Liver (tissue), 9 donors: ENCODE results near the gene TSPAN8. TPM values are rescaled to one million over a fixed set of nuclear protein-coding genes. Genes with fewer than 3 reads are reported as not detected.

ENCODE experiments used
- DNase-seq: peaks from one replicate; pipeline ENCODE4 v3.0.0-alpha.2; 2017; ENCODE audit warnings: low spot score
- H3K27ac ChIP-seq, 2 donors: one replicate each; pipeline ENCODE4 v1.7.0; 2013; ENCODE audit warnings: inconsistent platforms in 2 of 2, low read length in 2 of 2, control low read depth in 1 of 2, low read depth in 1 of 2, mild to moderate bottlenecking in 1 of 2
- H3K27me3 ChIP-seq, 4 donors: one replicate each; pipeline versions ENCODE4 v1.6.1 to v1.7.0; 2013; ENCODE audit warnings: low read length in 3 of 4, inconsistent platforms in 1 of 4, mild to moderate bottlenecking in 1 of 4, moderate library complexity in 1 of 4; ENCODE audit not compliant: control insufficient read depth in 4 of 4, insufficient read depth in 4 of 4
- H3K36me3 ChIP-seq, 4 donors: one replicate each; pipeline versions ENCODE4 v1.6.1 to v1.7.0; 2013; ENCODE audit warnings: low read length in 3 of 4, mild to moderate bottlenecking in 3 of 4, low read depth in 1 of 4, moderate library complexity in 1 of 4; ENCODE audit not compliant: control insufficient read depth in 4 of 4, insufficient read depth in 3 of 4
- H3K4me1 ChIP-seq, 4 donors: one replicate each; pipeline versions ENCODE4 v1.6.1 to v1.7.0; 2013; ENCODE audit warnings: low read length in 3 of 4, mild to moderate bottlenecking in 3 of 4, moderate library complexity in 1 of 4; ENCODE audit not compliant: control insufficient read depth in 4 of 4, insufficient read depth in 4 of 4
- H3K4me3 ChIP-seq, 3 donors: one replicate each; pipeline versions ENCODE4 v1.6.1 to v1.7.0; 2013; ENCODE audit warnings: low read length in 3 of 3, control low read depth in 1 of 3, low read depth in 1 of 3, mild to moderate bottlenecking in 1 of 3
- H3K9ac ChIP-seq, 2 donors: one replicate each; pipeline ENCODE4 v1.7.0; 2013; ENCODE audit warnings: low read length in 2 of 2, mild to moderate bottlenecking in 2 of 2, moderate library complexity in 2 of 2, control low read depth in 1 of 2, low read depth in 1 of 2
- H3K9me3 ChIP-seq, 4 donors: one replicate each; pipeline versions ENCODE4 v1.6.1 to v1.7.0; 2013; ENCODE audit warnings: low read length in 3 of 4; ENCODE audit not compliant: control insufficient read depth in 4 of 4
- EGR1 ChIP-seq, 2 donors: IDR thresholded peaks; 2 replicates each; pipeline ENCODE4 v1.6.1; 2016 to 2018; ENCODE audit warnings: antibody characterized with exemption in 2 of 2, low read depth in 2 of 2
- FOXA1 ChIP-seq: IDR thresholded peaks from 2 replicates; pipeline ENCODE4 v1.6.1; 2016; ENCODE audit warnings: antibody characterized with exemption
- FOXA2 ChIP-seq: IDR thresholded peaks from 2 replicates; pipeline ENCODE4 v1.6.1; 2016; ENCODE audit warnings: antibody characterized with exemption
- GABPA ChIP-seq, 2 donors: IDR thresholded peaks in 1 of 2; conservative IDR thresholded peaks in 1 of 2; 2 replicates each; pipeline ENCODE4 v1.6.1; 2016; ENCODE audit warnings: antibody characterized with exemption in 2 of 2, mild to moderate bottlenecking in 1 of 2, moderate library complexity in 1 of 2
- HNF4A ChIP-seq, 2 donors: conservative IDR thresholded peaks; 2 replicates each; pipeline ENCODE4 v1.6.1; 2016; ENCODE audit warnings: antibody characterized with exemption in 2 of 2, mild to moderate bottlenecking in 2 of 2
- HNF4G ChIP-seq: IDR thresholded peaks from 2 replicates; pipeline ENCODE4 v1.6.1; 2016; ENCODE audit warnings: antibody characterized with exemption
- JUND ChIP-seq, 2 donors: IDR thresholded peaks; 2 replicates each; pipeline ENCODE4 v1.6.1; 2016; ENCODE audit warnings: antibody characterized with exemption in 2 of 2
- NR2F2 ChIP-seq: IDR thresholded peaks from 2 replicates; pipeline ENCODE4 v1.6.1; 2016; ENCODE audit warnings: antibody characterized with exemption
- RAD21 ChIP-seq, 2 donors: IDR thresholded peaks; 2 replicates each; pipeline ENCODE4 v1.6.1; 2016; ENCODE audit warnings: antibody characterized with exemption in 2 of 2, mild to moderate bottlenecking in 2 of 2
- RXRA ChIP-seq, 2 donors: IDR thresholded peaks; 2 replicates each; pipeline ENCODE4 v1.6.1; 2017 to 2018; ENCODE audit warnings: antibody characterized with exemption in 2 of 2, mild to moderate bottlenecking in 1 of 2
- SP1 ChIP-seq: IDR thresholded peaks from 2 replicates; pipeline ENCODE4 v1.6.1; 2018; ENCODE audit warnings: antibody characterized with exemption, mild to moderate bottlenecking
- TAF1 ChIP-seq: conservative IDR thresholded peaks from 2 replicates; pipeline ENCODE4 v1.6.1; 2016; ENCODE audit warnings: antibody characterized with exemption, mild to moderate bottlenecking
- YY1 ChIP-seq: IDR thresholded peaks from 2 replicates; pipeline ENCODE4 v1.6.1; 2016; ENCODE audit warnings: antibody characterized with exemption, mild to moderate bottlenecking
- WGBS: extraction: QIAGEN DNeasy Blood & Tissue Kit; methylation state at CpG from one replicate; pipeline ENCODE4 v1.1.7; 2013; 5-methylcytosine and 5-hydroxymethylcytosine counted together
- polyA plus RNA-seq, 2 donors: library from polyadenylated mRNA; stranded (reverse) in 1 of 2; unstranded in 1 of 2; fragments of 200-250 nt in 1 of 2; fragments of >200 nt in 1 of 2; fragmentation: Nextera tagmentation in 1 of 2; extraction: Ambion mirVana in 1 of 2; gene quantifications; one replicate each; pipeline versions ENCODE4 v1.2.1 to v1.2.3, GENCODE V29; 2013 to 2015
- total RNA-seq, 2 donors: library from RNA; depleted of rRNA; stranded (reverse); fragments of >200 nt; gene quantifications; one replicate each; pipeline ENCODE4 v1.2.3, GENCODE V29; 2014
- TF ChIP-seq, protein P1 (sequence below): IDR thresholded peaks from 2 replicates; pipeline ENCODE4 v1.6.1; 2016; ENCODE audit warnings: antibody characterized with exemption, mild to moderate bottlenecking
- TF ChIP-seq, protein P2 (sequence below): IDR thresholded peaks from 2 replicates; pipeline ENCODE4 v1.6.1; 2016; ENCODE audit warnings: antibody characterized with exemption
- TF ChIP-seq, protein P3 (sequence below): IDR thresholded peaks from 2 replicates; pipeline ENCODE4 v1.6.1; 2016; ENCODE audit warnings: antibody characterized with exemption
- TF ChIP-seq, protein P4 (sequence below): IDR thresholded peaks from 2 replicates; pipeline ENCODE4 v1.6.1; 2016; ENCODE audit warnings: antibody characterized with exemption
- TF ChIP-seq, protein P5 (sequence below): fragments of 150-350 bp; IDR thresholded peaks from 2 replicates; pipeline ENCODE4 v1.5.1; 2017; ENCODE audit warnings: improper control_type of control experiment, low read depth, low read length; ENCODE audit not compliant: missing input control
- donor health status: healthy.
- donor health status: healthy.
- donor health status: healthy.
- donor health status: healthy.
- donor health status: healthy.

Gene TSPAN8
- total and polyA plus RNA-seq, 4 donors: 0.65 to 9.3 (median 5.2) TPM

DNA sequence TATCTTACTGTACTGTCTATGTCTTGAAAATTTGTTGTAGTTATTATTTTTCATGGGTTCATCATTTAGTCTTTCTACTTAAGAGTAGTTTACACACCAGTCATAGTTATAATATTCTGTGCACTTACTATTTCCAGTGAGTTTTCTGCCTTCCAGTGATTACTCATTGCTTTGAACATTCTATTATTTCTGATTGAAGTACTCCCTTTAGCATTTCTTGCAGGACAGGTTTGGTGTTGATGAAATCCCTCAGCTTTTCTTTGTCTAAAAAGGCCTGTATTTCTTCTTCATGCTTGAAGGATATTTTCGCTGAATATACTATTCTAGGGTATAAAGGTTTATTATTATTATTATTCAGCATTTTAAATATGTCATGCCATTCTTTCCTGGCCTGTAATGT is 66.8 kb downstream of the TSPAN8 start:
- no peak overlapping the region for H3K27ac ChIP-seq

DNA sequence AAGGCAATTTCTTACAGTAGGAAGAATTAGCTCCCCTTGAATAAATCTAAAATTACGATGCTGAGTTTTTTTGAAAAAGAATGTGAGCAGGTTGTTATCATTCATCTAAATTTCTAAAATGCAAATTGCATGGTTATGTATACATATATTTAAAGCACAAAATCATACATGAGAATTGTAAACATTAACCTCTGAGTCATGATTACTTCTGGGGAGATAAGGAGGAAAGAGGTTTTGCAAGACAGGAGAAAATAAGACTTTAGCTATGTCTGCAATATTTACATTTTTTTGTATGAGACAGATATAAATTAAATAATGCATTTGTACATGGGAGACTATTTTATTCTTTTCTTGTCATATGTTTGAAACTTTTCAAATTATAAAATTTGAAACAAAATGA is 72.2 kb downstream of the TSPAN8 start:
- Histone ChIP-seq H3K4me3 (no peak overlapping the region), H3K27ac (no peak overlapping the region), H3K36me3 (no peaks in the 10 kb centered on the region), H3K27me3 (no peaks in the 10 kb centered on the region), H3K9ac (no peak overlapping the region), H3K4me1 (no peaks in the 10 kb centered on the region), H3K9me3 (no peaks in the 10 kb centered on the region)
- DNase-seq: no peak
- 82% methylated on average over 1 of the region's 1 CpG for WGBS
- TF ChIP-seq EGR1 (IDR thresholded peaks at IDR 0.05; ENCODE audit: low read depth in 2 of 2): no peak
- no peak for TF ChIP-seq SP1
- TF ChIP-seq, protein P1, sequence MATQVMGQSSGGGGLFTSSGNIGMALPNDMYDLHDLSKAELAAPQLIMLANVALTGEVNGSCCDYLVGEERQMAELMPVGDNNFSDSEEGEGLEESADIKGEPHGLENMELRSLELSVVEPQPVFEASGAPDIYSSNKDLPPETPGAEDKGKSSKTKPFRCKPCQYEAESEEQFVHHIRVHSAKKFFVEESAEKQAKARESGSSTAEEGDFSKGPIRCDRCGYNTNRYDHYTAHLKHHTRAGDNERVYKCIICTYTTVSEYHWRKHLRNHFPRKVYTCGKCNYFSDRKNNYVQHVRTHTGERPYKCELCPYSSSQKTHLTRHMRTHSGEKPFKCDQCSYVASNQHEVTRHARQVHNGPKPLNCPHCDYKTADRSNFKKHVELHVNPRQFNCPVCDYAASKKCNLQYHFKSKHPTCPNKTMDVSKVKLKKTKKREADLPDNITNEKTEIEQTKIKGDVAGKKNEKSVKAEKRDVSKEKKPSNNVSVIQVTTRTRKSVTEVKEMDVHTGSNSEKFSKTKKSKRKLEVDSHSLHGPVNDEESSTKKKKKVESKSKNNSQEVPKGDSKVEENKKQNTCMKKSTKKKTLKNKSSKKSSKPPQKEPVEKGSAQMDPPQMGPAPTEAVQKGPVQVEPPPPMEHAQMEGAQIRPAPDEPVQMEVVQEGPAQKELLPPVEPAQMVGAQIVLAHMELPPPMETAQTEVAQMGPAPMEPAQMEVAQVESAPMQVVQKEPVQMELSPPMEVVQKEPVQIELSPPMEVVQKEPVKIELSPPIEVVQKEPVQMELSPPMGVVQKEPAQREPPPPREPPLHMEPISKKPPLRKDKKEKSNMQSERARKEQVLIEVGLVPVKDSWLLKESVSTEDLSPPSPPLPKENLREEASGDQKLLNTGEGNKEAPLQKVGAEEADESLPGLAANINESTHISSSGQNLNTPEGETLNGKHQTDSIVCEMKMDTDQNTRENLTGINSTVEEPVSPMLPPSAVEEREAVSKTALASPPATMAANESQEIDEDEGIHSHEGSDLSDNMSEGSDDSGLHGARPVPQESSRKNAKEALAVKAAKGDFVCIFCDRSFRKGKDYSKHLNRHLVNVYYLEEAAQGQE: no peak
- TF ChIP-seq FOXA2: no peak
- TF ChIP-seq YY1: no peak
- no peak for TF ChIP-seq RAD21 (IDR thresholded peaks at IDR 0.05)
- no peak for TF ChIP-seq RXRA (IDR thresholded peaks at IDR 0.05)

More for the DNA sequence above, 66.8 kb downstream of the TSPAN8 start:
- Histone ChIP-seq H3K4me1 (no peaks in the 10 kb centered on the region), H3K9me3 (no peaks in the 10 kb centered on the region), H3K36me3 (no peaks in the 10 kb centered on the region), H3K27me3 (no peaks in the 10 kb centered on the region), H3K9ac (no peak overlapping the region), H3K4me3 (no peak overlapping the region)
- TF ChIP-seq YY1 (no peak), TAF1 (no peak), FOXA1 (no peak), GABPA (IDR thresholded peaks at IDR 0.05 in 1 of 2, conservative IDR thresholded peaks at IDR 0.05 in 1 of 2) (no peak), NR2F2 (no peak), HNF4G (no peak), JUND (IDR thresholded peaks at IDR 0.05) (no peak), RXRA (IDR thresholded peaks at IDR 0.05) (no peak), SP1 (no peak), HNF4A (conservative IDR thresholded peaks at IDR 0.05) (no peak), EGR1 (IDR thresholded peaks at IDR 0.05; ENCODE audit: low read depth in 2 of 2) (no peak), RAD21 (IDR thresholded peaks at IDR 0.05) (no peak), FOXA2 (no peak)
- TF ChIP-seq, protein P2, sequence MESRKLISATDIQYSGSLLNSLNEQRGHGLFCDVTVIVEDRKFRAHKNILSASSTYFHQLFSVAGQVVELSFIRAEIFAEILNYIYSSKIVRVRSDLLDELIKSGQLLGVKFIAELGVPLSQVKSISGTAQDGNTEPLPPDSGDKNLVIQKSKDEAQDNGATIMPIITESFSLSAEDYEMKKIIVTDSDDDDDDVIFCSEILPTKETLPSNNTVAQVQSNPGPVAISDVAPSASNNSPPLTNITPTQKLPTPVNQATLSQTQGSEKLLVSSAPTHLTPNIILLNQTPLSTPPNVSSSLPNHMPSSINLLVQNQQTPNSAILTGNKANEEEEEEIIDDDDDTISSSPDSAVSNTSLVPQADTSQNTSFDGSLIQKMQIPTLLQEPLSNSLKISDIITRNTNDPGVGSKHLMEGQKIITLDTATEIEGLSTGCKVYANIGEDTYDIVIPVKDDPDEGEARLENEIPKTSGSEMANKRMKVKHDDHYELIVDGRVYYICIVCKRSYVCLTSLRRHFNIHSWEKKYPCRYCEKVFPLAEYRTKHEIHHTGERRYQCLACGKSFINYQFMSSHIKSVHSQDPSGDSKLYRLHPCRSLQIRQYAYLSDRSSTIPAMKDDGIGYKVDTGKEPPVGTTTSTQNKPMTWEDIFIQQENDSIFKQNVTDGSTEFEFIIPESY: no peak
- TF ChIP-seq, protein P1: no peak
- TF ChIP-seq, protein P3, sequence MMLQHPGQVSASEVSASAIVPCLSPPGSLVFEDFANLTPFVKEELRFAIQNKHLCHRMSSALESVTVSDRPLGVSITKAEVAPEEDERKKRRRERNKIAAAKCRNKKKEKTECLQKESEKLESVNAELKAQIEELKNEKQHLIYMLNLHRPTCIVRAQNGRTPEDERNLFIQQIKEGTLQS: no peak
- TF ChIP-seq, protein P4, sequence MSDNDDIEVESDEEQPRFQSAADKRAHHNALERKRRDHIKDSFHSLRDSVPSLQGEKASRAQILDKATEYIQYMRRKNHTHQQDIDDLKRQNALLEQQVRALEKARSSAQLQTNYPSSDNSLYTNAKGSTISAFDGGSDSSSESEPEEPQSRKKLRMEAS: no peak
- TF ChIP-seq, protein P5, sequence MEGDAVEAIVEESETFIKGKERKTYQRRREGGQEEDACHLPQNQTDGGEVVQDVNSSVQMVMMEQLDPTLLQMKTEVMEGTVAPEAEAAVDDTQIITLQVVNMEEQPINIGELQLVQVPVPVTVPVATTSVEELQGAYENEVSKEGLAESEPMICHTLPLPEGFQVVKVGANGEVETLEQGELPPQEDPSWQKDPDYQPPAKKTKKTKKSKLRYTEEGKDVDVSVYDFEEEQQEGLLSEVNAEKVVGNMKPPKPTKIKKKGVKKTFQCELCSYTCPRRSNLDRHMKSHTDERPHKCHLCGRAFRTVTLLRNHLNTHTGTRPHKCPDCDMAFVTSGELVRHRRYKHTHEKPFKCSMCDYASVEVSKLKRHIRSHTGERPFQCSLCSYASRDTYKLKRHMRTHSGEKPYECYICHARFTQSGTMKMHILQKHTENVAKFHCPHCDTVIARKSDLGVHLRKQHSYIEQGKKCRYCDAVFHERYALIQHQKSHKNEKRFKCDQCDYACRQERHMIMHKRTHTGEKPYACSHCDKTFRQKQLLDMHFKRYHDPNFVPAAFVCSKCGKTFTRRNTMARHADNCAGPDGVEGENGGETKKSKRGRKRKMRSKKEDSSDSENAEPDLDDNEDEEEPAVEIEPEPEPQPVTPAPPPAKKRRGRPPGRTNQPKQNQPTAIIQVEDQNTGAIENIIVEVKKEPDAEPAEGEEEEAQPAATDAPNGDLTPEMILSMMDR: no peak
- 67% methylated on average over 1 of the region's 1 CpG for WGBS
- no peak for DNase-seq
